Gastrocnemius medialis (tissue), 4 donors: ENCODE measurements around the gene TECR. TPM values are rescaled to one million over a fixed set of nuclear protein-coding genes. Genes with fewer than 3 reads are reported as not detected.
"Not testable (repeated sequence)": the region's sequence is repeated elsewhere in the genome, so short reads cannot be mapped to it uniquely, and the experiment has no call there.

Experiments used
- ATAC-seq, 2 donors: fragments of 150-250 bp; one replicate each; pipeline ENCODE4 v1.9.1; 2016
- DNase-seq, 2 donors: peaks; one replicate each; pipeline ENCODE4 v3.0.0-alpha.2; 2019
- H3K27ac ChIP-seq, 4 donors: fragments of 200-600 bp; sonication (generic); 1 replicate in 1 of 4; 2 replicates in 3 of 4; pipeline ENCODE4 v1.5.1; 2016 to 2018; ENCODE audit warnings: mild to moderate bottlenecking in 2 of 4, moderate library complexity in 1 of 4
- H3K27me3 ChIP-seq, 3 donors: fragments of 200-600 bp; sonication (generic) in 2 of 3; 1 replicate in 1 of 3; 2 replicates in 2 of 3; pipeline versions ENCODE4 v1.5.1 to v1.6.0; 2016 to 2019; ENCODE audit warnings: mild to moderate bottlenecking in 1 of 3, moderate library complexity in 1 of 3
- H3K36me3 ChIP-seq, 2 donors: fragments of 200-600 bp; sonication (generic) in 1 of 2; one replicate each; pipeline ENCODE4 v1.5.1; 2017 to 2018
- H3K4me1 ChIP-seq, 2 donors: fragments of 200-600 bp; sonication (generic) in 1 of 2; one replicate each; pipeline ENCODE4 v1.5.1; 2016 to 2017; ENCODE audit warnings: mild to moderate bottlenecking in 2 of 2
- H3K4me3 ChIP-seq, 4 donors: fragments of 200-600 bp; sonication (generic) in 3 of 4; 1 replicate in 1 of 4; 2 replicates in 3 of 4; pipeline ENCODE4 v1.5.1; 2016 to 2019; ENCODE audit warnings: mild to moderate bottlenecking in 2 of 4
- H3K9me3 ChIP-seq, 3 donors: fragments of 200-600 bp; sonication (generic) in 2 of 3; 1 replicate in 1 of 3; 2 replicates in 2 of 3; pipeline ENCODE4 v1.5.1; 2016 to 2019
- CTCF ChIP-seq, 5 experiments: fragments of 450-650 bp in 3 of 5; fragments of 200-600 bp in 2 of 5; sonication (generic) in 2 of 5; IDR thresholded peaks in 4 of 5; conservative IDR thresholded peaks in 1 of 5; 1 replicate in 4 of 5; 2 replicates in 1 of 5; pipeline ENCODE4 v1.5.1; 2016 to 2019; ENCODE audit warnings: antibody characterized with exemption in 5 of 5, mild to moderate bottlenecking in 3 of 5, moderate library complexity in 3 of 5
- POLR2A ChIP-seq, 2 donors: fragments of 450-650 bp; IDR thresholded peaks; one replicate each; pipeline ENCODE4 v1.6.1; 2017; ENCODE audit warnings: antibody characterized with exemption in 2 of 2, mild to moderate bottlenecking in 2 of 2, moderate library complexity in 2 of 2
- in situ Hi-C, 4 donors: fragments of 200-750 bp; cut with MboI; loops; one replicate each; pipeline versions ENCODE4 v1.15.0 to v1.8.0; 2017; ENCODE audit warnings: low sequenced_read_pairs in 4 of 4
- intact Hi-C: fragments of 100-400 bp; cut with DNase I; formaldehyde crosslinking; loops from one replicate; pipeline ENCODE4 v1.15.1; 2023; ENCODE audit warnings: low total_unique reads
- total RNA-seq, 4 donors: library from RNA; depleted of rRNA; stranded (reverse); fragments of >200 nt; gene quantifications; one replicate each; pipeline versions ENCODE4 v1.1.0 to v1.2.3, GENCODE V29; 2016

Gene TECR
- total RNA-seq, 4 donors from 2014 or later = 56.2 to 155 (median 113) TPM

- peak overlapping the region; percentile 62 to 90 (median 74) for H3K27ac ChIP-seq
- no peaks in the 10 kb centered on the region for H3K9me3 ChIP-seq
- TF ChIP-seq POLR2A (IDR thresholded peaks at IDR 0.05) = no peak
- no peak for TF ChIP-seq CTCF (IDR thresholded peaks at IDR 0.05 in 4 of 5, conservative IDR thresholded peaks at IDR 0.05 in 1 of 5)
- no peaks in the 10 kb centered on the region for H3K36me3 ChIP-seq
- DNase-seq (no peak), ATAC-seq (no peak)
- in situ Hi-C loops (no loop called here), intact Hi-C loops (no loop called here)
- H3K4me1 ChIP-seq = peaks cover 13 to 33% of the 10 kb centered on the region in 2 donors
- no peak overlapping the region for H3K4me3 ChIP-seq
- H3K27me3 ChIP-seq = no peaks in the 10 kb centered on the region
Observed at GRCh38 chr19:14540741-14541525, 11.5 kb downstream of the TECR start.

GRCh38 chr19:14541979-14542378, 12.6 kb downstream of the TECR start:
- H3K4me1 ChIP-seq = peaks cover 21 to 43% of the 10 kb centered on the region in 2 donors
- intact Hi-C loops, H3K4me3 ChIP-seq, H3K27me3 ChIP-seq, ATAC-seq, in situ Hi-C loops, H3K36me3 ChIP-seq, H3K9me3 ChIP-seq, DNase-seq: not testable (repeated sequence)
- peak overlapping the region; percentile 62 to 90 (median 74) for H3K27ac ChIP-seq

- Histone ChIP-seq H3K36me3 (no peaks in the 10 kb centered on the region), H3K9me3 (no peaks in the 10 kb centered on the region), H3K4me1 (peaks cover 21 to 47% of the 10 kb centered on the region in 2 donors), H3K27ac (peak overlapping the region; percentile 62 to 90 (median 74)), H3K4me3 (no peak overlapping the region), H3K27me3 (no peaks in the 10 kb centered on the region)
- DNase-seq (no peak), ATAC-seq (no peak)
- in situ Hi-C loops = no loop called here
- intact Hi-C loops = no loop called here
- no peak for TF ChIP-seq POLR2A (IDR thresholded peaks at IDR 0.05)
- TF ChIP-seq CTCF (IDR thresholded peaks at IDR 0.05 in 4 of 5, conservative IDR thresholded peaks at IDR 0.05 in 1 of 5) = no peak
Observed at GRCh38 chr19:14542711-14543328, 13.4 kb downstream of the TECR start.

- no peak for TF ChIP-seq POLR2A (IDR thresholded peaks at IDR 0.05)
- in situ Hi-C loops = no loop called here
- Histone ChIP-seq H3K36me3 (no peaks in the 10 kb centered on the region), H3K27me3 (no peaks in the 10 kb centered on the region), H3K27ac (peak overlapping the region; percentile 85 to 99 (median 94)), H3K4me3 (no peak overlapping the region), H3K9me3 (no peaks in the 10 kb centered on the region), H3K4me1 (peaks cover 21 to 47% of the 10 kb centered on the region in 2 donors)
- intact Hi-C loops = no loop called here
- ATAC-seq (no peak), DNase-seq (no peak)
Observed at GRCh38 chr19:14544047-14544446, 14.7 kb downstream of the TECR start.

- Histone ChIP-seq H3K9me3 (no peaks in the 10 kb centered on the region), H3K36me3 (no peaks in the 10 kb centered on the region), H3K27ac (peak overlapping the region; percentile 85 to 99 (median 94)), H3K27me3 (no peaks in the 10 kb centered on the region), H3K4me1 (peaks cover 24 to 52% of the 10 kb centered on the region in 2 donors), H3K4me3 (peak overlapping the region; percentile 25 to 50 (median 30))
- in situ Hi-C loops (no loop called here), intact Hi-C loops (no loop called here)
- ATAC-seq (peak; percentile 94 to 95), DNase-seq (peak; percentile 94 to 99)
- TF ChIP-seq CTCF (IDR thresholded peaks at IDR 0.05 in 4 of 5, conservative IDR thresholded peaks at IDR 0.05 in 1 of 5) = no peak
- TF ChIP-seq POLR2A (IDR thresholded peaks at IDR 0.05) = peak; percentile 23 to 51
Observed at GRCh38 chr19:14544977-14545715, 15.8 kb downstream of the TECR start.
